H1 (cell line): ENCODE data around the gene DPF3. TPM values are rescaled to one million over a fixed set of nuclear protein-coding genes. Genes with fewer than 3 reads are reported as not detected.

Experiments
- CTCF ChIA-PET: fragments of 300-600 bp; sonication (Branson Sonifier 250); formaldehyde crosslinking; loops from one replicate; lab custom pipeline; 2021; ENCODE audit not compliant: partially characterized antibody; lab: Charles Lee
- POLR2A ChIA-PET: fragments of 300-600 bp; sonication (Branson Sonifier 250); formaldehyde crosslinking; loops from one replicate; lab custom pipeline; 2021; ENCODE audit warnings: inconsistent platforms; ENCODE audit not compliant: partially characterized antibody; lab: Charles Lee
- DNase-seq, 2 experiments: peaks; one replicate each; pipeline versions ENCODE4 v3.0.0 to v3.0.0-alpha.2; 2010 to 2022; ENCODE audit warnings: low spot score in 2 of 2, low read depth in 1 of 2, mixed read lengths in 1 of 2
- FAIRE-seq: peaks from 2 replicates; lab custom pipeline; 2011; peaks lifted over from hg19 to GRCh38; lab: Jason Lieb, UNC
- H2AFZ ChIP-seq: 2 replicates; pipeline ENCODE4 v1.8.1; 2012; ENCODE audit warnings: low read length, inconsistent platforms
- H2AK5ac ChIP-seq: 2 replicates; pipeline ENCODE4 v1.6.1; 2013; ENCODE audit warnings: low read depth, low read length
- H2BK120ac ChIP-seq: replicated peaks from 2 replicates; pipeline ENCODE3; 2013; ENCODE audit warnings: low read depth, low read length, inconsistent platforms
- H2BK12ac ChIP-seq: 2 replicates; pipeline ENCODE4 v1.6.1; 2013; ENCODE audit warnings: low read depth, low read length
- H2BK15ac ChIP-seq: 2 replicates; pipeline ENCODE4 v1.6.1; 2013; ENCODE audit warnings: low read length
- H2BK20ac ChIP-seq: 2 replicates; pipeline ENCODE4 v1.6.1; 2013; ENCODE audit warnings: low read length
- H2BK5ac ChIP-seq: 2 replicates; pipeline ENCODE4 v1.6.1; 2013; ENCODE audit warnings: low read depth, low read length
- H3K14ac ChIP-seq: 2 replicates; pipeline ENCODE4 v1.6.1; 2013; ENCODE audit warnings: inconsistent platforms; ENCODE audit not compliant: insufficient read length
- H3K18ac ChIP-seq: 2 replicates; pipeline ENCODE4 v1.6.1; 2013; ENCODE audit warnings: low read length; ENCODE audit errors: extremely low read depth
- H3K23ac ChIP-seq: 2 replicates; pipeline ENCODE4 v1.6.1; 2013; ENCODE audit warnings: inconsistent platforms; ENCODE audit not compliant: insufficient read length
- H3K23me2 ChIP-seq: 2 replicates; pipeline ENCODE4 v1.6.1; 2013; ENCODE audit warnings: low read depth, low read length
- H3K27ac ChIP-seq: 2 replicates; pipeline ENCODE4 v1.6.1; 2011; ENCODE audit warnings: low read depth, low read length, inconsistent platforms
- H3K27me3 ChIP-seq, 4 experiments: replicated peaks in 1 of 4; 1 replicate in 1 of 4; 2 replicates in 3 of 4; pipeline versions ENCODE4 v1.6.1 to v1.8.1; 2011 to 2013; ENCODE audit warnings: low read length in 3 of 4, mild to moderate bottlenecking in 3 of 4, inconsistent platforms in 2 of 4, mixed read lengths in 2 of 4, moderate library complexity in 1 of 4; ENCODE audit not compliant: control insufficient read depth in 3 of 4, insufficient read depth in 3 of 4; ENCODE audit errors: extremely low read depth in 1 of 4
- H3K36me3 ChIP-seq, 4 experiments: 2 replicates each; pipeline versions ENCODE4 v1.6.1 to v1.8.1; 2011 to 2013; ENCODE audit warnings: mild to moderate bottlenecking in 4 of 4, low read length in 3 of 4, moderate library complexity in 2 of 4, control low read depth in 1 of 4, inconsistent platforms in 1 of 4; ENCODE audit not compliant: insufficient read depth in 4 of 4, control insufficient read depth in 2 of 4
- H3K4ac ChIP-seq: replicated peaks from 2 replicates; pipeline ENCODE3; 2013; ENCODE audit warnings: low read length, low read depth, mixed read lengths, inconsistent platforms; ENCODE audit not compliant: insufficient read length
- H3K4me1 ChIP-seq, 4 experiments: replicated peaks in 1 of 4; 1 replicate in 1 of 4; 2 replicates in 3 of 4; pipeline versions ENCODE4 v1.6.1 to v1.8.1; 2011 to 2013; ENCODE audit warnings: low read length in 3 of 4, inconsistent platforms in 2 of 4, mixed read lengths in 1 of 4; ENCODE audit not compliant: insufficient read depth in 4 of 4, control insufficient read depth in 3 of 4
- H3K4me2 ChIP-seq, 2 experiments: 2 replicates each; pipeline versions ENCODE4 v1.6.1 to v1.8.1; 2011 to 2013; ENCODE audit warnings: low read depth in 2 of 2, low read length in 2 of 2, control low read depth in 1 of 2, inconsistent platforms in 1 of 2, mild to moderate bottlenecking in 1 of 2; ENCODE audit not compliant: insufficient read depth in 1 of 2
- H3K4me3 ChIP-seq, 4 experiments: fragments of 200-600, 300-600 bp in 1 of 4; sonication (generic), shearing (Covaris generic), sonication (Bioruptor Twin) in 1 of 4; 2 replicates each; pipeline versions ENCODE4 v1.5.1 to v1.8.1; 2011 to 2016; ENCODE audit warnings: low read length in 4 of 4, low read depth in 3 of 4, control low read depth in 2 of 4, inconsistent platforms in 2 of 4, mild to moderate bottlenecking in 2 of 4, mixed read lengths in 1 of 4, moderate library complexity in 1 of 4; ENCODE audit not compliant: insufficient read depth in 2 of 4; ENCODE audit errors: extremely low read depth in 1 of 4
- H3K56ac ChIP-seq: replicated peaks from 2 replicates; pipeline ENCODE3; 2013; ENCODE audit warnings: low read depth, mild to moderate bottlenecking, mixed read lengths, low read length, inconsistent platforms; ENCODE audit not compliant: insufficient read length
- H3K79me1 ChIP-seq: 2 replicates; pipeline ENCODE4 v1.6.1; 2013; ENCODE audit warnings: low read depth, low read length, control low read depth
- H3K79me2 ChIP-seq, 2 experiments: 2 replicates each; pipeline versions ENCODE4 v1.6.1 to v1.8.1; 2012 to 2013; ENCODE audit warnings: low read length in 2 of 2, mild to moderate bottlenecking in 2 of 2, inconsistent platforms in 1 of 2; ENCODE audit not compliant: insufficient read depth in 2 of 2, control insufficient read depth in 1 of 2
- H3K9ac ChIP-seq, 4 experiments: replicated peaks in 1 of 4; 1 replicate in 1 of 4; 2 replicates in 3 of 4; pipeline versions ENCODE4 v1.6.1 to v1.8.1; 2011 to 2013; ENCODE audit warnings: low read depth in 3 of 4, low read length in 3 of 4, control low read depth in 2 of 4, mild to moderate bottlenecking in 2 of 4, moderate library complexity in 2 of 4, inconsistent platforms in 1 of 4; ENCODE audit errors: extremely low read depth in 1 of 4
- H3K9me3 ChIP-seq, 2 experiments: 2 replicates each; pipeline versions ENCODE4 v1.6.1 to v1.8.1; 2012 to 2013; ENCODE audit warnings: mild to moderate bottlenecking in 2 of 2, moderate library complexity in 2 of 2, control low read depth in 1 of 2, inconsistent platforms in 1 of 2, low read depth in 1 of 2, low read length in 1 of 2, mixed read lengths in 1 of 2; ENCODE audit not compliant: insufficient read depth in 2 of 2
- H4K20me1 ChIP-seq, 2 experiments: replicated peaks in 1 of 2; 2 replicates each; pipeline versions ENCODE3 to v1.8.1; 2011 to 2013; ENCODE audit warnings: inconsistent platforms in 2 of 2, low read length in 2 of 2, mild to moderate bottlenecking in 1 of 2; ENCODE audit not compliant: insufficient read depth in 2 of 2, control insufficient read depth in 1 of 2
- H4K5ac ChIP-seq: 2 replicates; pipeline ENCODE4 v1.6.1; 2013; ENCODE audit warnings: low read length, low read depth, mixed read lengths, inconsistent platforms; ENCODE audit not compliant: insufficient read length
- H4K8ac ChIP-seq: 2 replicates; pipeline ENCODE4 v1.8.0; 2013; ENCODE audit warnings: mild to moderate bottlenecking, moderate library complexity, low read length, inconsistent platforms; ENCODE audit not compliant: insufficient read depth; ENCODE audit errors: extremely low read depth
- H4K91ac ChIP-seq: replicated peaks from 2 replicates; pipeline ENCODE3; 2013; ENCODE audit warnings: low read length, mixed read lengths, inconsistent platforms; ENCODE audit not compliant: insufficient read length
- BRCA1 ChIP-seq: IDR thresholded peaks from 2 replicates; pipeline ENCODE4 v1.6.1; 2012; ENCODE audit warnings: low read depth, low read length, improper control_type of control experiment
- CBX8 ChIP-seq: fragments of 300-800, 300-1000 bp; sonication (generic); IDR thresholded peaks from 2 replicates; pipeline ENCODE4 v1.7.1; 2016; ENCODE audit warnings: low read depth, low read length, borderline replicate concordance
- CEBPB ChIP-seq: IDR thresholded peaks from 2 replicates; pipeline ENCODE4 v1.6.1; 2012; ENCODE audit warnings: low read depth, low read length
- E2F6 ChIP-seq: IDR thresholded peaks from 2 replicates; pipeline ENCODE4 v1.6.1; 2012; ENCODE audit warnings: inconsistent platforms
- EGR1 ChIP-seq: IDR thresholded peaks from 2 replicates; pipeline ENCODE4 v1.6.1; 2011; ENCODE audit warnings: low read depth, low read length, borderline replicate concordance
- JUND ChIP-seq: IDR thresholded peaks from 2 replicates; pipeline ENCODE4 v1.6.1; 2011; ENCODE audit warnings: mild to moderate bottlenecking, improper control_type of control experiment, low read length
- RNF2 ChIP-seq: fragments of 200-900, 300-1000 bp; sonication (generic); IDR thresholded peaks from 2 replicates; pipeline ENCODE4 v1.7.1; 2016; ENCODE audit warnings: borderline replicate concordance, low read depth, mild to moderate bottlenecking, antibody characterized with exemption, low read length; ENCODE audit not compliant: poor library complexity, severe bottlenecking; ENCODE audit errors: missing control alignments
- WGBS, 2 experiments: shearing (Covaris generic) in 1 of 2; methylation state at CpG; one replicate each; pipeline versions ENCODE4 v1.1.6 to v1.1.7; 2013 to 2015; ENCODE audit warnings: low lambda C conversion rate in 2 of 2, mixed read lengths in 2 of 2, inconsistent platforms in 1 of 2, low coverage in 1 of 2, missing lambda C conversion rate in 1 of 2; ENCODE audit not compliant: insufficient replicate concordance in 2 of 2, insufficient coverage in 1 of 2, insufficient read length in 1 of 2; ENCODE audit errors: extremely low coverage in 1 of 2, missing lambda C conversion rate in 1 of 2; 5-methylcytosine and 5-hydroxymethylcytosine counted together
- polyA plus RNA-seq, 7 experiments: library from polyadenylated mRNA; depleted of rRNA in 3 of 7; stranded (reverse) in 5 of 7; unstranded in 2 of 7; fragments of >200 nt in 5 of 7; fragments of 200-250 nt in 2 of 7; gene quantifications; 1 replicate in 5 of 7; 2 replicates in 1 of 7; 4 replicates in 1 of 7; pipeline versions ENCODE4 v1.2.1 to v1.2.3, GENCODE V29; 2011 to 2013; ENCODE audit warnings: missing spikeins in 2 of 7, mixed read lengths in 2 of 7
- total RNA-seq: library from RNA; stranded (reverse); fragmentation: NEBNext Ultra II Directional; extraction: Animal tissue kit (Norgen Biotek cat#: 25700); gene quantifications from 2 replicates; pipeline ENCODE4 v1.2.1, GENCODE V29; 2021

The DPF3 gene
- total and polyA plus RNA-seq, 2 of the 8 experiments (the other 6 are each of a cell fraction or from before 2014, with no cell fraction given), result 0.19 TPM; not detected in 1

- Histone ChIP-seq H2BK20ac (no peak overlapping the region), H3K79me1 (no peaks in the 10 kb centered on the region), H2BK5ac (no peak overlapping the region), H3K14ac (no peak overlapping the region), H3K27ac (no peak overlapping the region), H3K79me2 (no peaks in the 10 kb centered on the region), H4K5ac (no peak overlapping the region), H3K9me3 (peaks cover 0 to 9% of the 10 kb centered on the region in 2 experiments; a peak in 1 of 4 replicates), H3K4ac (no peak overlapping the region), H3K23ac (no peak overlapping the region), H4K20me1 (no peaks in the 10 kb centered on the region), H2AK5ac (no peak overlapping the region), H3K27me3 (no peaks in the 10 kb centered on the region), H2BK120ac (no peak overlapping the region), H3K23me2 (peaks cover 1% of the 10 kb centered on the region; the same call in 1 of the 2 replicates), H3K4me1 (peaks cover 0 to 3% (median 0%) of the 10 kb centered on the region in 4 experiments; a peak in 1 of 7 replicates), H3K4me2 (no peak overlapping the region), H3K18ac (no peak overlapping the region), H2AFZ (no peak overlapping the region), H3K4me3 (no peak overlapping the region), H2BK15ac (no peak overlapping the region), H2BK12ac (no peak overlapping the region), H3K9ac (no peak overlapping the region), H3K36me3 (no peaks in the 10 kb centered on the region), H4K8ac (no peak overlapping the region; the same call in 1 of the 2 replicates), H4K91ac (no peak overlapping the region), H3K56ac (no peak overlapping the region)
- TF ChIP-seq JUND (no peak), CEBPB (no peak), E2F6 (no peak), RNF2 (no peak), CBX8 (no peak), BRCA1 (no peak), EGR1 (no peak)
- ChIA-PET POLR2A (interaction anchor here (1.1 kb wide), 1 partner anchor 14 kb away, joined by 3 read pairs; no protein-coding TSS in a partner anchor), CTCF (interaction anchor here (0.7 to 1.6 kb wide), 4 partner anchors 9 to 252 kb away, joined by 3 to 6 read pairs (median 4); no protein-coding TSS in a partner anchor)
- WGBS, 2 experiments, result 85% methylated on average over 3 of the region's 3 CpGs; no CpG with 5 or more reads in 1 of the 2 experiments
- FAIRE-seq (no peak), DNase-seq (no peak)
Observed at GRCh38 chr14:72766296-72766695, 127.6 kb downstream of the DPF3 start.
